AG09309 (cell line): ENCODE measurements around the gene STK25.
A peak's percentile ranks its signal among the peaks of the same experiment; 100 is the strongest.
"Not testable (repeated sequence)": the region's sequence is repeated elsewhere in the genome, so short reads cannot be mapped to it uniquely, and the experiment has no call there.

Source experiments
- DNase-seq: peaks from one replicate; pipeline ENCODE4 v3.0.0-alpha.2; 2010; ENCODE audit warnings: low read depth
- H3K4me3 ChIP-seq: 2 replicates; pipeline ENCODE4 v1.5.1; 2011; ENCODE audit warnings: mild to moderate bottlenecking, low read depth, low read length, moderate library complexity; ENCODE audit not compliant: control insufficient read depth
- CTCF ChIP-seq: IDR thresholded peaks from 2 replicates; pipeline ENCODE4 v1.5.1; 2011; ENCODE audit warnings: mild to moderate bottlenecking, low read depth, low read length, inconsistent platforms; ENCODE audit not compliant: insufficient read depth, control insufficient read depth; ENCODE audit errors: missing control alignments

STK25 gene

GRCh38 chr2:241509155-241509784, 886 bp upstream of the STK25 start:
- no peak for DNase-seq
- TF ChIP-seq CTCF: no peak
- peak overlapping the region; percentile 57 for H3K4me3 ChIP-seq

- no peak for DNase-seq
- H3K4me3 ChIP-seq: peak overlapping the region; percentile 79
- peak; percentile 35 for TF ChIP-seq CTCF
These were observed 749 bp downstream of the STK25 start for GRCh38 chr2:241507430-241508239.

- no peak for DNase-seq
- TF ChIP-seq CTCF: no peak
- peak overlapping the region; percentile 79 for H3K4me3 ChIP-seq
These were observed 1.5 kb downstream of the STK25 start for GRCh38 chr2:241506793-241507429.

- not testable (repeated sequence) for DNase-seq, H3K4me3 ChIP-seq
These were observed 2.1 kb downstream of the STK25 start for GRCh38 chr2:241506317-241506716.

- no peak for DNase-seq
- TF ChIP-seq CTCF: no peak
- no peak overlapping the region for H3K4me3 ChIP-seq
These were observed 2.6 kb downstream of the STK25 start for GRCh38 chr2:241505781-241506201.

- DNase-seq: no peak
- TF ChIP-seq CTCF: no peak
- H3K4me3 ChIP-seq: no peak overlapping the region
These were observed 3.2 kb downstream of the STK25 start for GRCh38 chr2:241505086-241505780.
